Measurements from ENCODE around the gene NUF2.

Gene NUF2

GRCh38 chr1:163401211-163401610 lies 79.5 kb downstream of the NUF2 start:
- no peak for DNase-seq (ENCODE audit: low read depth)

Measured in CMK (cell line).